ENCODE results near the gene PPIL6. TPM values are rescaled to one million over a fixed set of nuclear protein-coding genes. Genes with fewer than 3 reads are reported as not detected.
"Not testable (repeated sequence)": the region's sequence is repeated elsewhere in the genome, so short reads cannot be mapped to it uniquely, and the experiment has no call there.

The PPIL6 gene
- total RNA-seq, 1 donor from 2014 or later, result 0.58 TPM

DNA sequence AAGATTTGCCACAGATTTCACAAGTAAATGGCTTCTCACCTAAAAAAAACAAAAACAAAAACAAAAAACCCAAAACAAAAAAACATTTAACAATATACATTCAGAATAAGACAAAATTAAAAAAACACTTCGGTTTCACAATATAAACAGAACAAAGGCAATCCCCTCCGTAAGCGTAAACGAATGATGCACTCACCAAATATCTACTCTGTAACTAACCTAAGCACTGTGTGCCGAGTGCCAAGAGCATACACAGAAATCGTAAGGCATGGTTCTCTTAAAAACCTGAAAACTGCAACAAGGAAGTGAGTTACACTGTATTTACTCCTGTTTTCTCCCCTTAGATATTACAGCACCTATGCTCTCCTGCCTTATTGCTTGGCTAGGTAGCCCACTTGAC lies 27.3 kb upstream of the PPIL6 start:
- DNase-seq (ENCODE audit: extremely low read depth, low read depth, low spot score), result no peak

DNA sequence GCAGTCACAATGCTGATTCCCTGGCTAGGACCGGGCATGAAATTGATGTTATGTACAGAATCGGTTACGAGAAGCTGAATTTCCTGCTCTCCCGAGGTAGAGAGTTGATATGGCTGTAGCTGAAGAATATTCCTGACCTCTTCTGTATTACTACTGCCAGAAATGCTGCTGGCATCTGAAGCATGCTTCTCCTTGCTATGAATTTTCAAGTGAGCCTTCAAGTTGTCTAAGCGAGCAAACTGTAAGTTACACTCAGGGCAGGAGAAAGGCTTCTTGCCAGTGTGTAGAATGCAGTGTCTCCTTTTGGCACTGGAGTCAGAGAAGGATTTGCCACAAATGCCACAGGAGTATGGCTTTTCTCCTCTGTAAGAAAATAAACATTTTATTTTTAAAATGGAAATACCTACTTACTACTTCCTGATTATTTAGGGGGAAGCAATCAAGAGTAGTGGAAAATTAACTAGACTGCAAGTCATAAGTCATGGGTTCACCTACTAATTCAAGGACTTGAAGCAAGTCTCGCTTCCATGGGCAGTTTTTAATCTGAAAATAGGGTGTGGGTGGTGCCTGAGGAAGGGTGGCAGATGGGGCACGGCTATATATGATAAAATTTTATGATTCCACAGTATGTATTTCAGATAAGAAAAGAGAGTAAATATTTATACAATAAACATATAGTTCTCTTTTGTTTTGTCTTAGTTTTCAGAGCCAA lies 25.9 kb upstream of the PPIL6 start:
- DNase-seq (ENCODE audit: extremely low read depth, low read depth, low spot score), result no peak

DNA sequence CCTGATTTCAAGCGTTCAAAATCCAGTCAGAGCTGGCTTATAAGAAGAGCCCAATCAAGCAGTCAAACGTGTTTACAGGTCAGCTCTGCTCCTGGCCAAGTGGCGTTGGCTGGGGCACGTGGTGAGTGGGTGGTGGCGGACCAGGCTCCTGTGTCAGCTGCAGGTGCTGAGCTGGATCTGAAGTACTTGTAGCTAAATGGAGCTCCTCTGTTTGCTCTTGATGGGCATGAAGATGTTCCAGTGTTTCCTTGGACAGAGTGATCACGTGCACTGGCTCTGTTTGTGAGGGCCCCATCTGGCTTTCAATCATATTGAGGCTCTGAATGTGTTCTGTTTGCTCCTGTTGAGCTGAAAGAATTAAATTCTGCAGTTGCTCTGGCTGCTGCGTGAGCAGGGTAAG lies 25.3 kb upstream of the PPIL6 start:
- no peak for DNase-seq (ENCODE audit: extremely low read depth, low read depth, low spot score)

DNA sequence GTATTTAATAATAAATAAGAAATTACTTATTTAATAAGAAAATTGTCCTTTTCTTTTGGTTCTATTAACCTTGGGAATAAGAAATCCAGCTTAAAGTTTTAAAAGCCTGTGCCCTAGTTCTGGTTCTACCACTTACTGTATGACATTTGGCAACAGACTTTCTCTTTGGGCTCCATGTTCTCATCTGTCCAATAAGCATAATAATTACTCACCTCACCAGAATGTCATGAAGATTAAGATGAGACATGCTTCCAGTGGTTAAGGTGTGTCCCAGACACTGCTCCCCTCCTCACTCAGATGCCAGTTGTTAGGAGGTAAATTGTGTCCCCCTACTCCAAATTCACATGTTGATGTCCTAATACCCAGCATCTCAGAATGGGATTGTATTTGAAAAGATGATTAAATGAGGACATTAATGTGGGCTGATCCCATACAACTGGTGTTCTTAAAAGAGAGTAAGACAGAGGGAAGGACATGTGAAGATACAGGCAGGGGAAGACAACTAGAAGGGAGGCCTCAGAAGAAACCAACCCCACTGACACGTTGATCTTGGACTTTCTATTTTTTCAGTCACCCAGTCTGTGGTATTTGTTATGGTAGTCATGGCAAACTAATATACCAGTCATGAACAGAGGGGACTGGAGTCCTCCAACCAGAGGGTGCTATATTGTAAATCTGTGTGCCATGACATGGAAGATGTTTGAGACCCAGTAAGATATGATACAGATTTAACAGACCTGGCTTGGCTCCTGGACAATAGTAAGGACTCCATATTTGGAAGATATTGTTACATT lies 21.5 kb upstream of the PPIL6 start:
- DNase-seq (ENCODE audit: extremely low read depth, low read depth, low spot score), result no peak

DNA sequence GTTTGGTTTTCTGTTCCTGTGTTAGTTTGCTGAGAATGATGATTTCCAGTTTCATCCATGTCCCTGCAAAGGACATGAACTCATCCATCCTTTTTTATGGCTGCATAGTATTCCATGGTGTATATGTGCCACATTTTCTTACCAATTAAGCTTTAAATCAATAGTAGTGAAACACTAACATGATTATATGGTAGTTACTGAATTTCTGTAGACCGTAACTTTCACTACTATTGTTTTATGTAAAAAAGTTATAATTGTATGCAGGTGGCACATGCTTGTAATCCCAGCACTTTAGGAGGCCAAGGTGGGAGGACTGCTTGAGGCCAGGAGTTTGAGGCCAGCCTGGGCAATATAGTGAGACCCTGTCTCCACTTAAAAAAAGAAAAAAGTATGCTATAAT lies 20.8 kb upstream of the PPIL6 start:
- not testable (repeated sequence) for DNase-seq (ENCODE audit: extremely low read depth, low read depth, low spot score)

DNA sequence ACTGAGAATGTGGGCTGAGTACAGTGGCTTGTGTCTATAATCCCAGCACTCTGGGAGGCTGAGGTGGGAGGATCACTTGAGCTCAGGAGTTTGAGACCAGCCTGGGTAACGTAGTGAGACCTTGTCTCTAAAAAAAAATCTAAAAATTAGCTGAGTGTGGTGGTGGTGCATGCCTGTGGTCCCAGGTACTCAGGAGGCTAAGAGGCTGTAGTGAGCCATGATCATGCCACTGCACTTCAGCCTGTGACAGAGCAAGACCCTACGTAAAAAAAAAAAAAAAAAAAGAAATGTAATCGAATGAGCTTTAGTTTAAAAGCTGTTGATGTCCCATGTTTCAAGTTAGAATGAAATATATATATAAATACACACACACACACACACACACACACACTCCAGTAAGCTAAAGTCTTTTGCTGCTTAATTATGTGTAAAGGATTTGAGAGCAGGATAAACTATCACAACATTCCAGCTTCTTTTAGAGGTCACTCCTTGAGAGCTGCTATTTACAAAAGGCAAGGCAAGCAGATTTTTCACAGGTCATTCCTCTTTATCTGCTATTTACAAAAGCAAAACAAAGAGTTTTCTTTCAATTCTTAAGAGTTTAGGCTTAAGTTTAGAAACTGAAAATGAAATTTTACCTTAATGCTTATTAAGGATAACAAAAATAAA lies 19.9 kb upstream of the PPIL6 start:
- no peak for DNase-seq (ENCODE audit: extremely low read depth, low read depth, low spot score)

DNA sequence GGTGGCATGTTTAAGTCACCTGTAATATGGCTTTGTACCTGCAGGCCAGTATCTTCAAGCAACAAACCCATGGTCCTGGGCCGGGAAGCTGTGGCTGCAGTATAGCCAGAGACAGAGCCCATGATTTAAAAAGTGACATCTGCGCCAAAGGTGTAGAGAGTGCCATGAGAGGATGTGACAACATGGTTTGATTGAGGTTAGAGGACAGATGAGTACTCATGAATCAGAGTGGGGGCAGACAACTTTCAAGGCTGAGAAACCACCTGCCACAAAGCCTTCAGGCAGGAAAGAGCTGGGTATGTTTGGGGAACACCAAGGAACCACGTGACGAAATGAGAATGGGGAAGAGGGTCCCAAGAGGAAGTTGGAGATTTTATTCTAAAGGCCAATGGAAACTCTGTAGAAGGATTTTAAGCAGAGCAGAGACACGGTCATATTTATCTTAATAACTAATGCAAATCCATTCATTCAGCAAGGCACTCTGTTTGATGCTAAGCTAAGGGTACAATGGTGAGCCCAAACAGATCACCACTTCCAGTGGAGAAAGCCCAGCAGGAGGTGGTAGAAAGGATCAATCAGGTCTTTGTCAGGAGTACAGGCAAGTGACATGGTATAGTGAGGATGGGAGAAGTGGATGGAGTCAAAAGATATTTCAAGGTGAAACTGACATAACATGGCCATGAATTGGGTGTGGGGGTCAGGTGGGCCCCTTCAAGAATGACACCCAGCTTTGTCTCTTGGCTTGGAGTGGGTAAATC lies 18.5 kb upstream of the PPIL6 start:
- no peak for DNase-seq (ENCODE audit: extremely low read depth, low read depth, low spot score)

DNA sequence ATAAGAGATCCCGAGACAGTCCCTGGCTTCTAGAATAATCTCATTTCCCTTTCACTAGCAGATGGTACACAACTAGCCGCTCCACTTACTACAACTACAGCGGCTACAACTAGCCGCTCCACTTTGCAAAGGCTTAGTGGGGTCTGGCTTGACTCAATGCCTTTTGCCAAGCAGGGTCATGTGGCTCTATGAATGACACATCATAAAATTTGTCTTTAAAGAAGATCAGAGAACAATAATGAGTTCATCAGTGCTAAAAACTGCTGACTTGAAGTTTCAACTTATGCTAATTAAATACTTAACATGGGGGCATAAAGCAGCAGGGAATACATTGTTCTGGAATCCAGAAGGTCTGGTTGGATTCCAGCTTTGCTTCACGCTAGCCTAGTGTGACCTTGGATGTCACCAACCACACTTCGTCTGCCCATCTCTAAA lies 17.2 kb upstream of the PPIL6 start:
- DNase-seq (ENCODE audit: extremely low read depth, low read depth, low spot score), result no peak

DNA sequence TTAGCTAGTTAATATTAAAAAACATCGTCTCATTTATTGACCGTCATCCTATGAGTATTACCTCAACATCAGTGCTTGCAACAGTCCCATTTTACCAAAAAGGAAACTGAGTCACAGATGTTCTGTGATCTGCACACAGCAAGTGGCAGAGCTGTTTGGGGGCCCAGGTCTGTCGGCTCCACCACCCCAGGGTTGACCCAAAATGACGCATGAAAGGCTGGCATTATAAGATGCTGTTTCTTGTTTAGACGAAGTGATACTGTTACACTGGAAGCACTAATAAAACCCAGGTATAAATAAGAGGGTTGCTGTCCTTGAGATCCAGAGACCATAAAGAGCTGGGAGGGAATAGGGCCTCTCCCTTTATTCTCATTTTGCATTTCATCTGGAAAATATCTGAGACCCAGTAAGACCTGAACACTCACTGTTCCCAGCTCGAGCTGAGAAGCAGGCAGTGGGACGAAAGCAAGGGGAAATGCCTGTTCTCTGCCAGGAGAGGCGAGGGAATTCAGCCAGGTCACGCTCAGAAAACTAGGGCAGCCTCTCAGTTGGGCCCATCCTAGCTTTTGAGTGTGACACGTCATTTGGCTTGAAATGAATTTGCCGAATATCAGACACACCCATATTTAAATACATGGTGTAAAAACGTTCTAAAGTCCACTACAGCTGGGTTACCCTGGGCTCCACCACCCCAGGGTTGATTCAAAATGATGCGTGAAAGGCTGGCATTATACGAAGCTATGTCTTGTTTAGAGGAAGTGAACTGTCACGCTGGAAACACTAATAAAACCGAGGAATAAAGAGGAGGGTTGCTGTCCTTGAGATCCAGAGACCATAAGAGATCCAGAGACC lies 16.5 kb upstream of the PPIL6 start:
- DNase-seq (ENCODE audit: extremely low read depth, low read depth, low spot score), result no peak

DNA sequence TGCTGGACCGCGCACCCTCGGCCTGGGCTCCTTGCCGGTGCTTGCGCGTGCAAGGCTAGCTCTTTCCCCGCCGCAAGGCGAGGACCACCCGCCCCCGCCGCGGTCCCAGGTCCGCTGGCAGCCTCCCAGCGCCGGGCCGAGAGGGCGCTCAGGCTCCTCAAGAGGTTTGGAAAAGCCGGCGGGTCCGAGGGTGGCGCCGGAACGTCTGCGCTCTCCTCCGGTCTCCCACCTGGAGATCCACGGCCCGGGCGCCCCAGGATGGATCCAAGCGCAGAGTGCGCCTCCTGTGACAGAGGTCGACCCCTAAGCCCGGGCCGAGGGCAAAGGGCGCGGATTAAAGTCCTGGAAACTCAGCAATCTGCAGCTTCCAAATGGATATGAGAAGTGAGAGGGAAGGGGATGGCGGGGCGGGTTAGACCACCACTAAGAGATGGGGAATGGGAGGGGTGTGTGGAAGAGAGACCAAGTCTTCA lies 15.7 kb upstream of the PPIL6 start:
- DNase-seq (ENCODE audit: extremely low read depth, low read depth, low spot score), result no peak

DNA sequence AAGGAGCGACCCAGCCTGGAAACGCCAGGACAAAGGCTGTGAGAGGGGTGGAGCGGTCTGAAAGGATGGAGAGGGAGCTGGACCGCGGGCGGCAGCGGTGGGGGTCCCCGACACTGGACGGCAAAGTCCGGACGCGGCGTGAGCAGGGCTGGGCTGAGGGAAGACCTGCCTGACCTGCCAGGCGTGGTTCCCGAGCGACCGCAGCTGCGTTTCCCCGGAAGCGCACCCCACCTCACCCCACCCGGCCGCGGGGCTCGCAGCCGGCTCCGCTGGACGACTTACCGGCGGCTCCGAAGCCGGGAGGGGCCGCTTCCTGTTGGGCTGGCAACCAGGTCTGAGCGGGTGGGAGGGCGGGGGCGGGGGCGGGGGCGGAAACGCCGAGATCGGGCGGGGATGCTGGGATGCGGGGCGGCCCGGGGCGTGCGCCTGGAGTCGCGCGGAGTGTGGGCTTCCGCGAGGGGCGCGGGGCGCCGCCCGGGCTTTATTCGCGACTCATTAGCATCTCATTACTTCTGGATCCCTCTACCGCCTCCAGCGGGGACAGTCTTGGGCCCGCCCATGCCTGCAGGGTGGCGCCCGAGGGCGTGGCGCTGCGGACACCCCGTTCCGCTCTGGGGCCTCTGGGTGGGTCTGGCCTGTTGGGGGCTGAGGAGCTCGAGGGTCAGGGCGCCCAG lies 15.1 kb upstream of the PPIL6 start, which contains the start of gene MICAL1:
Gene MICAL1, minus strand, starts transcription at position 336 of the 674 bp plus-strand sequence. CDS start 1,576 bp downstream, outside the sequence.
- DNase-seq (ENCODE audit: extremely low read depth, low read depth, low spot score), result no peak

DNA sequence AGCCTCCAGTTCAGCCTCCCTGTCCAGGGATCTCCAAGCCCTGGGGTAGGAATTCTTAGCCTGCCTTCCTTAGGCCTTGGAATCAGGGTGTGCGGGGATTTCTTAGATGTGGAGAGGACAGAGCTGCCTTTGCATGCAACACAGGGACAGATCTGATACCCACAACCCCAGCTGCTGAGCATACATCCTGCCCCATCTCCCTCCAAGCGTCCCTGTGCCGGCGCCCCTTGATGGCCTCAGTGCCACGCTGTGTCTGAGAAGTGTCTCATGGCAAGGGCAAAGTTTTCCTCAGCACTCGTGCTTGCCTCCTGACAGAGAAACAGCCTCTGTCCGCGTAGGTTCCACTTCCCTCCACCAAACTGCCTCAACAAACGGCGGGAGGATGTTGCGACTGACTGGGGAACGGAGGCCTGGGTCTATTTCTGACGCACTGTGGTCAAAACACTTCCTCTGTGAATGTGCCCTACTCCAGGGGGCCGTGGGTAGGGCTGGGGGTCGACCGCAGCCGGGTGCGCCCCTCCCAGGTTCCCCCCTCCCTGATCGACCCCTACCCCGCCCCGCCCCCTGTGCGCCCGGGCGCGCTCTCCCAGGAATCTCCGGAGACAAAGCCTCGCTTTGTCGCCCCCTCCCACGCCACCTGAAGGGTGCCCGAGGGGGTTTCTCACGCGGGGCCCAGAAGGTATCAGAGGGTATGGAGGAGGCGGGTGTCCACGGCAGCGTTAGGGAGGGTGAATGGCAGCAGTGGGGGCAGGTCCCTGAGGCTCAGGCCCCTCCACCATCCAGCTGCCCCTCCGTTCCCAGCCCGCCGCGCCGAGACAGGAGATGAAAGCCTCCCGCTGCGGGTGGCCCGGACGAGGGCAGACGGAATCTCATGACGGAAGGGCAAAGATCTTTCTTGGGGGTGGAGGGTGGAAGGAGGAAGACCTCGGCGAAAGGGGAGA lies 14.3 kb upstream of the PPIL6 start:
- no peak for DNase-seq (ENCODE audit: extremely low read depth, low read depth, low spot score)

DNA sequence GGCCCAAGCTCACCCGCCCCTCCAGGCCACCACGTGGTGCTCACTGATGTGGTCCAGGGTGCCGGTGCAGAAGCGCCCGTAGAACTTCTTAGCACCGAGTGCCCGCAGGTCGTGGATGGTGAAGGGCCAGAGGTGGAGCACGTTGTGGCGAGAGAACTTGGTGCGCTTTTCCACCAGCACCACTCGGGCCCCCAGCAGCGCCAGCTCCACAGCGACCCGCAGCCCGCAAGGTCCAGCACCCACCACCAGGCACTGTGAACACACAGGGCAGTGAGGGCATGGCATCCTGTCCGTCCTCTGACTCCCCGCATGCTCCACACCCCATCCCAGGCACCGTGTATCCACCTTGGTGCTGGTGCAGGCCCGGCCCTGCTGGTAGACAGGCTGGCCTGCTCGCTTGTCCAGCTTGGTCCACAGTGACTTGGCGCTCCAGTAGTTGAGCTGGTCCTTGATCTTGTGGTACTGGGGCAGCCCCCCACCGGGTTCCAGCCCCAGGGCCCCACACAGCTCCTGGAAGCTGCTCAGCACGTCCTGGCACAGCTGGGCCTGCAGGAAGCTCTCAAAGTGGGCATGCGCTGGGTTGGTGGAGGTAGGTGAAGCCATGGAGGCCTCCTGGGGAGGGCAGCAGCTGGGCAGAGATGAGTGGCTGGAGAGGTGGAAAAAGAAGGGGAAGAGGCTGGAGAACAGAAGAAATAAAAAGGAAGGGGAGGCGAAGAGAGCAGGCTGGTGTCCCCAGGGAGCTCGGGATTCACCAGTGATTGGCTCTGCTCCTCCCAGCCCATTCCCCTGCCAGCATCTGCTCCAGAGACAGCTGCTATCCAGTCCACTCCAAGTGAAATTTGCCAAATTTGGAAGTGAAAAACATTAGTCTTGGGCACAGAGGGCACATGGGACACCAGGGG lies 13.4 kb upstream of the PPIL6 start:
- DNase-seq (ENCODE audit: extremely low read depth, low read depth, low spot score), result no peak

DNA sequence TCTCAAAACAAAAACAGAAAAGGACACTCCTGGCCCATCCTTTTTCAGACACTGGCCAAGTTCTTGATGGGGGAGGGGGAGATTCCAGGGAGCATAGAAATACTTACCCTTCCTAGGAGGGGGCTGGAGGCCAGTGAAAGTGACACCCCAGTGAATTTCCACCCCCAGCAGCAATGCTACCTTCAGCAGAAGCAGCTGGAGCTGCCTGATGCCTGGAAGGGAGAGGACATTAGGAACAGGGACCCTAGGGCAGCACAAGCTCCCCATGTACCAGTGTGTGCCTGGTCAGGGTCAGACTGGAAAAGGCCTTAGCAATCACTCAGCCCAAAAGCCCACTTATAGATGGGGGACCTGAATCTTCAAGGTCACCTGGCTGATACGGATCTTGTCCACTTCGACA lies 12.7 kb upstream of the PPIL6 start:
- no peak for DNase-seq (ENCODE audit: extremely low read depth, low read depth, low spot score)

DNA sequence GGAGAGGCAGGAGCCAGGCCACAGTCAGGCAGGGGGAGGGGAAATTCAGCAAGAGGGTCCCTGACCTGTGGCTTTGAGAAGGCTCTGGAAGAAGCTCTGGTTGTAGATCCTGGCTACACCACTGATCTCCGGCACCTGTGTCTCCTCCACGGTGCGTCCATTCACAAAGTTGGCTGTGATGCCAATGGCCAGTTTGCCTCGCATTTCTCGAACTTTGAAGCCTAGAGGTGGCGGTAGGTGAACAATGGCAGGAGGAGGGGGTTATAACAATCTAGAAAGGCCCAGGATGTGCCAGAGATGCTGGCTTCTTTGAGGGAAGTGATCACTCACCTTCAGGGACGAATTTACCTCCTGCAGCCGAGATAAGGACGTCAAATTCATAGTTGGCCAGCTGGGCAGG lies 11.8 kb upstream of the PPIL6 start:
- DNase-seq (ENCODE audit: extremely low read depth, low read depth, low spot score), result no peak

DNA sequence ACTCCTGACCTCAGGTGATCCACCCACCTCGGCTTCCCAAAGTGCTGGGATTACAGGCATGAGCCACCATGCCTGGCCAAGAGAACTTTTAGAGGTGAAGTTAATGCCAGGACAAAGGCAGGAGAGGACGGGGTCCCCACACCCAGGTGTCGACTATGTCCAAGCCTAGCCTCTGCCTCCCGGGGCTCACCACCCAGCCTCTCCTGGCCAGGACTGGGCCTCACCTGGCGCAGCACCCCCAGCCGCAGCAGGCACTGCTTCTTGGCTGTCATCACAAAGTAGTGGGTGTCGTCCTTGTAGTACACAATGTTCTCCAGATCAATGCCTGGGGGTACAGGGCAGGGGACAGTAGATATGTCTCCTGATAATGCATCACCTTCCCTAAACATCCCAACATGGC lies 10.9 kb upstream of the PPIL6 start:
- DNase-seq (ENCODE audit: extremely low read depth, low read depth, low spot score), result no peak

DNA sequence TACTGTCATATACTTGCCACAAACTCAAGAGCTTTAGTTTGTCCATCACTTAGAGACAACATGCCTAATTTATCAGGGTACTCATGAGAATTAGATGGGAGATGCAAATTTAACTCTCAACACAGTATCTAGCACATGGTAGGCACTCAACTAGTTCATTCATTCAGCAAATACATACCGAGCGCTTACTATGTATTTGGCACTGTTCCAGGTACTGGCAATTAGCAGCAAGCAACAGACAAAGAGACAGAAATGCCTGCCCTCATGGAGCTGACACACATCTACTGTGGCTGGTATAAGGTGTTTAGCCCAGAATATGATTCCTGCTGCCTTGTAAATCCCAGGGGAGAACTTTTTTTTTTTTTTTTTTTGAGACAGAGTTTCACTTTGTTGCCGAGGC lies 10.4 kb upstream of the PPIL6 start:
- DNase-seq (ENCODE audit: extremely low read depth, low read depth, low spot score), result no peak
